HEK293T (cell line): ENCODE results near the gene RAPGEF4.

ENCODE experiments used
- BHLHE40 ChIP-seq: fragments of 450-650 bp; IDR thresholded peaks from 2 replicates; pipeline ENCODE4 v1.6.1; 2016; ENCODE audit warnings: mild to moderate bottlenecking, moderate library complexity, borderline replicate concordance
- FOXM1 ChIP-seq: fragments of 450-650 bp; IDR thresholded peaks from 2 replicates; pipeline ENCODE4 v1.6.1; 2017; ENCODE audit warnings: mild to moderate bottlenecking, borderline replicate concordance
- HDGF ChIP-seq: fragments of 450-650 bp; IDR thresholded peaks from 2 replicates; pipeline ENCODE4 v1.6.1; 2017; ENCODE audit warnings: antibody characterized with exemption, borderline replicate concordance
- PKNOX1 ChIP-seq: fragments of 450-650 bp; IDR thresholded peaks from 2 replicates; pipeline ENCODE4 v1.6.1; 2016
- SP1 ChIP-seq: fragments of 450-650 bp; IDR thresholded peaks from 2 replicates; pipeline ENCODE4 v1.6.1; 2017
- ZNF384 ChIP-seq: fragments of 450-650 bp; IDR thresholded peaks from 2 replicates; pipeline ENCODE4 v1.6.1; 2016

GRCh38 chr2:173045181-173045580 is 309.5 kb downstream of the RAPGEF4 start:
- TF ChIP-seq ZNF384 (no peak), FOXM1 (no peak), SP1 (no peak), BHLHE40 (no peak), HDGF (no peak), PKNOX1 (no peak)
